HCT116 (cell line): Measurements from ENCODE around the gene ATG5. TPM values are rescaled to one million over a fixed set of nuclear protein-coding genes. Genes with fewer than 3 reads are reported as not detected.

Source experiments
- ATAC-seq: fragments of 200-7000 bp; cut with Tn5 transposase; 2 replicates; pipeline ENCODE4 v1.9.1; 2020; ENCODE audit warnings: mild to moderate bottlenecking, moderate library complexity
- BruUV-seq: library from RNA; stranded (reverse); fragments of 400-500 nt; replicated peaks from 2 replicates; lab custom pipeline; 2021; lab: Mats Ljungman, UMichigan
- CTCF ChIA-PET: fragments of 300-600 bp; sonication (Branson Sonifier 250); formaldehyde crosslinking; loops from one replicate; lab custom pipeline; 2021; ENCODE audit warnings: antibody characterized with exemption; lab: Charles Lee
- POLR2A ChIA-PET: fragments of 300-600, 350-600 bp; sonication (Branson Sonifier 250); formaldehyde crosslinking; loops from one replicate; lab custom pipeline; 2021; ENCODE audit warnings: antibody characterized with exemption; lab: Charles Lee
- RAD21 ChIA-PET, 2 experiments: fragments of 300-600 bp; sonication (Branson Sonifier 250); formaldehyde crosslinking; loops; one replicate each; lab custom pipeline; 2023; ENCODE audit warnings: low total read pairs in 2 of 2; ENCODE audit not compliant: uncharacterized antibody in 2 of 2, unreplicated experiment in 2 of 2, low non-redundant PET in 1 of 2; lab: Charles Lee
- DNase-seq: peaks from one replicate; pipeline ENCODE4 v3.0.0-alpha.2; 2010; ENCODE audit warnings: low read depth, low spot score
- H2AFZ ChIP-seq: fragments of 200-600 bp; shearing (Covaris generic), sonication (generic); 2 replicates; pipeline ENCODE4 v1.6.1; 2017; ENCODE audit warnings: low read depth, mixed run types, mixed read lengths, antibody characterized with exemption, low read length; ENCODE audit not compliant: poor library complexity, severe bottlenecking
- H3K27ac ChIP-seq: 2 replicates; pipeline ENCODE4 v1.5.1; 2012; ENCODE audit warnings: low read depth, low read length
- H3K27me3 ChIP-seq: fragments of 200-600 bp; sonication (generic); 2 replicates; pipeline ENCODE4 v1.6.1; 2016; ENCODE audit warnings: mixed run types, low read length, mixed read lengths; ENCODE audit not compliant: insufficient read depth
- H3K36me3 ChIP-seq, 2 experiments: fragments of 200-500 bp in 1 of 2; fragments of 200-600 bp in 1 of 2; sonication (Bioruptor generic) in 1 of 2; sonication (generic) in 1 of 2; 2 replicates each; pipeline versions ENCODE4 v1.5.1 to v1.6.1; 2014 to 2016; ENCODE audit warnings: low read length in 2 of 2, inconsistent platforms in 1 of 2, mixed read lengths in 1 of 2, mixed run types in 1 of 2; ENCODE audit not compliant: insufficient read depth in 2 of 2, control insufficient read depth in 1 of 2
- H3K4me1 ChIP-seq, 2 experiments: fragments of 200-600 bp in 1 of 2; sonication (generic) in 1 of 2; 2 replicates each; pipeline versions ENCODE4 v1.5.1 to v1.6.1; 2012 to 2017; ENCODE audit warnings: low read length in 2 of 2, inconsistent platforms in 1 of 2, mild to moderate bottlenecking in 1 of 2, mixed read lengths in 1 of 2, mixed run types in 1 of 2, moderate library complexity in 1 of 2; ENCODE audit not compliant: insufficient read depth in 2 of 2, control insufficient read depth in 1 of 2
- H3K4me2 ChIP-seq: fragments of 200-600 bp; sonication (generic); 2 replicates; pipeline ENCODE4 v1.6.1; 2017; ENCODE audit warnings: mixed run types, low read length, mixed read lengths
- H3K4me3 ChIP-seq, 2 experiments: fragments of 200-600 bp in 1 of 2; sonication (generic) in 1 of 2; replicated peaks in 1 of 2; 2 replicates each; pipeline ENCODE4 v1.5.1; 2011 to 2016; ENCODE audit warnings: low read length in 2 of 2, control low read depth in 1 of 2, low read depth in 1 of 2, mild to moderate bottlenecking in 1 of 2, mixed read lengths in 1 of 2, mixed run types in 1 of 2
- H3K79me2 ChIP-seq: fragments of 200-600 bp; sonication (generic); 2 replicates; pipeline ENCODE4 v1.6.1; 2017; ENCODE audit warnings: mild to moderate bottlenecking, mixed run types, low read length, moderate library complexity, mixed read lengths; ENCODE audit not compliant: insufficient read depth
- H3K9ac ChIP-seq: fragments of 200-600 bp; sonication (generic); 2 replicates; pipeline ENCODE4 v1.6.1; 2016; ENCODE audit warnings: low read length, mixed read lengths
- H3K9me2 ChIP-seq: fragments of 200-600 bp; sonication (generic), shearing (Covaris generic); 2 replicates; pipeline ENCODE4 v1.6.1; 2017; ENCODE audit warnings: mixed run types, mild to moderate bottlenecking, moderate library complexity; ENCODE audit not compliant: insufficient read depth
- H3K9me3 ChIP-seq, 2 experiments: fragments of 200-500 bp in 1 of 2; fragments of 200-600 bp in 1 of 2; sonication (Bioruptor generic) in 1 of 2; sonication (generic) in 1 of 2; 2 replicates each; pipeline ENCODE4 v1.6.1; 2014 to 2017; ENCODE audit warnings: low read length in 2 of 2, mixed read lengths in 2 of 2, inconsistent platforms in 1 of 2, low read depth in 1 of 2, mild to moderate bottlenecking in 1 of 2, mixed run types in 1 of 2, moderate library complexity in 1 of 2; ENCODE audit not compliant: control insufficient read depth in 1 of 2, insufficient read depth in 1 of 2
- H4K20me1 ChIP-seq: fragments of 200-600 bp; sonication (generic), shearing (Covaris generic); 2 replicates; pipeline ENCODE4 v1.6.1; 2017; ENCODE audit warnings: mixed run types, mild to moderate bottlenecking, moderate library complexity; ENCODE audit not compliant: insufficient read depth
- CBX3 ChIP-seq: IDR thresholded peaks from 2 replicates; pipeline ENCODE4 v1.6.1; 2012; ENCODE audit warnings: low read depth
- EGR1 ChIP-seq: IDR thresholded peaks from 2 replicates; pipeline ENCODE4 v1.6.1; 2012; ENCODE audit warnings: low read depth
- POLR2A ChIP-seq: IDR thresholded peaks from 2 replicates; pipeline ENCODE4 v1.7.0; 2011; ENCODE audit warnings: borderline replicate concordance; ENCODE audit not compliant: insufficient read depth, insufficient read length; ENCODE audit errors: extremely low read depth
- POLR2AphosphoS5 ChIP-seq: IDR thresholded peaks from 2 replicates; pipeline ENCODE4 v1.6.1; 2011; ENCODE audit warnings: mild to moderate bottlenecking, low read depth, low read length, moderate library complexity
- SIN3A ChIP-seq: IDR thresholded peaks from 2 replicates; pipeline ENCODE4 v1.6.1; 2012; ENCODE audit warnings: low read depth
- TCF7L2 ChIP-seq: IDR thresholded peaks from 2 replicates; pipeline ENCODE4 v1.7.0; 2011; ENCODE audit warnings: borderline replicate concordance, inconsistent platforms; ENCODE audit not compliant: insufficient read depth, insufficient read length; ENCODE audit errors: extremely low read depth
- ZBTB33 ChIP-seq: IDR thresholded peaks from 2 replicates; pipeline ENCODE4 v1.6.1; 2011; ENCODE audit warnings: mild to moderate bottlenecking, low read length, moderate library complexity; ENCODE audit not compliant: insufficient replicate concordance; ENCODE audit errors: extremely low read depth
- ZFX ChIP-seq: fragments of 450-650 bp; IDR thresholded peaks from 2 replicates; pipeline ENCODE4 v1.6.1; 2017
- ZNF274 ChIP-seq: fragments of 200-500 bp; sonication (Bioruptor generic); IDR thresholded peaks from 2 replicates; pipeline ENCODE4 v1.6.1; 2014; ENCODE audit warnings: mild to moderate bottlenecking, low read depth, low read length, inconsistent platforms
- intact Hi-C: fragments of 100-400 bp; cut with micrococcal nuclease; formaldehyde crosslinking; loops from 2 replicates; pipeline ENCODE4 v1.10.0; 2022
- total RNA-seq: library from RNA; stranded (reverse); gene quantifications from one replicate; pipeline ENCODE4 v1.2.1, GENCODE V29; 2021; ENCODE audit not compliant: unreplicated experiment
- TF ChIP-seq, protein P1 (sequence below): IDR thresholded peaks from 2 replicates; pipeline ENCODE4 v1.6.1; 2012; ENCODE audit warnings: low read depth

ATG5 gene
- total RNA-seq, 1 experiment from 2014 or later = 39.6 TPM

- H3K27ac ChIP-seq = no peak overlapping the region
- no peaks in the 10 kb centered on the region for H3K36me3 ChIP-seq
- no peak for TF ChIP-seq EGR1
- TF ChIP-seq CBX3 = no peak
- no peak for TF ChIP-seq ZNF274
- no peak for TF ChIP-seq ZFX
- TF ChIP-seq POLR2AphosphoS5 = no peak
- no peak for TF ChIP-seq POLR2A
- no peak for TF ChIP-seq TCF7L2
- TF ChIP-seq ZBTB33 = no peak
- TF ChIP-seq SIN3A = no peak
- TF ChIP-seq, protein P1, sequence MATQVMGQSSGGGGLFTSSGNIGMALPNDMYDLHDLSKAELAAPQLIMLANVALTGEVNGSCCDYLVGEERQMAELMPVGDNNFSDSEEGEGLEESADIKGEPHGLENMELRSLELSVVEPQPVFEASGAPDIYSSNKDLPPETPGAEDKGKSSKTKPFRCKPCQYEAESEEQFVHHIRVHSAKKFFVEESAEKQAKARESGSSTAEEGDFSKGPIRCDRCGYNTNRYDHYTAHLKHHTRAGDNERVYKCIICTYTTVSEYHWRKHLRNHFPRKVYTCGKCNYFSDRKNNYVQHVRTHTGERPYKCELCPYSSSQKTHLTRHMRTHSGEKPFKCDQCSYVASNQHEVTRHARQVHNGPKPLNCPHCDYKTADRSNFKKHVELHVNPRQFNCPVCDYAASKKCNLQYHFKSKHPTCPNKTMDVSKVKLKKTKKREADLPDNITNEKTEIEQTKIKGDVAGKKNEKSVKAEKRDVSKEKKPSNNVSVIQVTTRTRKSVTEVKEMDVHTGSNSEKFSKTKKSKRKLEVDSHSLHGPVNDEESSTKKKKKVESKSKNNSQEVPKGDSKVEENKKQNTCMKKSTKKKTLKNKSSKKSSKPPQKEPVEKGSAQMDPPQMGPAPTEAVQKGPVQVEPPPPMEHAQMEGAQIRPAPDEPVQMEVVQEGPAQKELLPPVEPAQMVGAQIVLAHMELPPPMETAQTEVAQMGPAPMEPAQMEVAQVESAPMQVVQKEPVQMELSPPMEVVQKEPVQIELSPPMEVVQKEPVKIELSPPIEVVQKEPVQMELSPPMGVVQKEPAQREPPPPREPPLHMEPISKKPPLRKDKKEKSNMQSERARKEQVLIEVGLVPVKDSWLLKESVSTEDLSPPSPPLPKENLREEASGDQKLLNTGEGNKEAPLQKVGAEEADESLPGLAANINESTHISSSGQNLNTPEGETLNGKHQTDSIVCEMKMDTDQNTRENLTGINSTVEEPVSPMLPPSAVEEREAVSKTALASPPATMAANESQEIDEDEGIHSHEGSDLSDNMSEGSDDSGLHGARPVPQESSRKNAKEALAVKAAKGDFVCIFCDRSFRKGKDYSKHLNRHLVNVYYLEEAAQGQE = no peak
- no peaks in the 10 kb centered on the region for H3K27me3 ChIP-seq
- intact Hi-C loops = loop anchor here (2.0 to 5.0 kb wide), 5 partner anchors 213 to 1213 kb away; partner anchors contain the start of gene PRDM1
- H2AFZ ChIP-seq = no peak overlapping the region
- ATAC-seq = no peak
- H3K9ac ChIP-seq = no peak overlapping the region
- H3K4me1 ChIP-seq = peaks cover 0 to 7% of the 10 kb centered on the region in 2 experiments; a peak in 1 of 4 replicates
- BruUV-seq = no TSS peak
- H3K9me3 ChIP-seq = no peaks in the 10 kb centered on the region
- RAD21 ChIA-PET = no interaction called here
- POLR2A ChIA-PET = no interaction called here
- H3K79me2 ChIP-seq = peaks cover 83% of the 10 kb centered on the region
- DNase-seq = no peak
- no peaks in the 10 kb centered on the region for H4K20me1 ChIP-seq
- no peaks in the 10 kb centered on the region for H3K9me2 ChIP-seq
- H3K4me3 ChIP-seq = no peak overlapping the region
- H3K4me2 ChIP-seq = no peak overlapping the region
- CTCF ChIA-PET = interaction anchor here (1.3 to 1.5 kb wide), 2 partner anchors 210 to 868 kb away, joined by 4 to 11 read pairs; no protein-coding TSS in a partner anchor
Observed at GRCh38 chr6:106300020-106300780, 25.4 kb downstream of the ATG5 start.
